Vagina (tissue), 2 donors: Measurements from ENCODE around the gene PAK1IP1. TPM values are rescaled to one million over a fixed set of nuclear protein-coding genes. Genes with fewer than 3 reads are reported as not detected.

Source experiments
- DNase-seq, 2 donors: peaks; one replicate each; pipeline ENCODE4 v3.0.0-alpha.2; 2017; ENCODE audit errors: extremely low spot score in 2 of 2
- H3K27ac ChIP-seq: fragments of 200-600 bp; sonication (generic); one replicate; pipeline ENCODE4 v1.5.1; 2019
- H3K27me3 ChIP-seq: fragments of 200-600 bp; sonication (generic); one replicate; pipeline ENCODE4 v1.5.1; 2019
- H3K36me3 ChIP-seq, 2 donors: fragments of 200-600 bp; sonication (generic); one replicate each; pipeline ENCODE4 v1.5.1; 2017 to 2019
- H3K4me1 ChIP-seq: fragments of 200-600 bp; sonication (generic); one replicate; pipeline ENCODE4 v1.5.1; 2019
- H3K4me3 ChIP-seq, 2 donors: fragments of 200-600 bp; sonication (generic); 1 replicate in 1 of 2; 2 replicates in 1 of 2; pipeline ENCODE4 v1.5.1; 2016 to 2019
- H3K9me3 ChIP-seq: fragments of 200-600 bp; sonication (generic); one replicate; pipeline ENCODE4 v1.5.1; 2019
- CTCF ChIP-seq, 3 experiments: fragments of 450-650 bp in 2 of 3; fragments of 200-600 bp in 1 of 3; sonication (generic) in 1 of 3; IDR thresholded peaks; one replicate each; pipeline ENCODE4 v1.5.1; 2017 to 2019; ENCODE audit warnings: antibody characterized with exemption in 3 of 3, mild to moderate bottlenecking in 2 of 3, moderate library complexity in 2 of 3
- POLR2A ChIP-seq, 2 donors: fragments of 450-650 bp; IDR thresholded peaks; one replicate each; pipeline ENCODE4 v1.6.1; 2017; ENCODE audit warnings: antibody characterized with exemption in 2 of 2, mild to moderate bottlenecking in 2 of 2, moderate library complexity in 2 of 2
- POLR2AphosphoS5 ChIP-seq, 2 donors: sonication (generic); formaldehyde crosslinking; IDR thresholded peaks; one replicate each; pipeline ENCODE4 v1.9.0; 2017; ENCODE audit warnings: antibody characterized with exemption in 2 of 2, mild to moderate bottlenecking in 2 of 2, low read depth in 1 of 2; ENCODE audit not compliant: insufficient read depth in 1 of 2
- intact Hi-C: fragments of 100-400 bp; cut with DNase I; formaldehyde crosslinking; loops from one replicate; pipeline ENCODE4 v1.15.1; 2023
- total RNA-seq: library from RNA; depleted of rRNA; stranded (reverse); fragments of >200 nt; gene quantifications from one replicate; pipeline ENCODE4 v1.2.3, GENCODE V29; 2016

PAK1IP1 gene
- total RNA-seq, 1 donor from 2014 or later = 8.8 TPM

GRCh38 chr6:10681795-10682194, 13.0 kb upstream of the PAK1IP1 start:
- TF ChIP-seq POLR2AphosphoS5 (IDR thresholded peaks at IDR 0.05; ENCODE audit: insufficient read depth in 1 of 2, low read depth in 1 of 2) = no peak
- TF ChIP-seq CTCF (IDR thresholded peaks at IDR 0.05) = no peak
- no peak for TF ChIP-seq POLR2A (IDR thresholded peaks at IDR 0.05)
- Histone ChIP-seq H3K4me1 (no peaks in the 10 kb centered on the region), H3K27ac (no peak overlapping the region), H3K27me3 (no peaks in the 10 kb centered on the region), H3K9me3 (no peaks in the 10 kb centered on the region), H3K36me3 (no peaks in the 10 kb centered on the region), H3K4me3 (no peak overlapping the region)
- intact Hi-C loops = no loop called here
- no peak for DNase-seq

GRCh38 chr6:10682355-10682988, 12.3 kb upstream of the PAK1IP1 start:
- TF ChIP-seq CTCF (IDR thresholded peaks at IDR 0.05) (no peak), POLR2AphosphoS5 (IDR thresholded peaks at IDR 0.05; ENCODE audit: insufficient read depth in 1 of 2, low read depth in 1 of 2) (no peak), POLR2A (IDR thresholded peaks at IDR 0.05) (no peak)
- Histone ChIP-seq H3K4me3 (no peak overlapping the region), H3K27ac (no peak overlapping the region), H3K4me1 (no peaks in the 10 kb centered on the region), H3K36me3 (no peaks in the 10 kb centered on the region), H3K27me3 (no peaks in the 10 kb centered on the region), H3K9me3 (no peaks in the 10 kb centered on the region)
- no peak for DNase-seq
- intact Hi-C loops = no loop called here

GRCh38 chr6:10684618-10685017, 10.2 kb upstream of the PAK1IP1 start:
- no peak for TF ChIP-seq POLR2A (IDR thresholded peaks at IDR 0.05)
- TF ChIP-seq CTCF (IDR thresholded peaks at IDR 0.05) = no peak
- TF ChIP-seq POLR2AphosphoS5 (IDR thresholded peaks at IDR 0.05; ENCODE audit: insufficient read depth in 1 of 2, low read depth in 1 of 2) = no peak
- H3K4me3 ChIP-seq = no peak overlapping the region
- H3K36me3 ChIP-seq = no peaks in the 10 kb centered on the region
- H3K9me3 ChIP-seq = no peaks in the 10 kb centered on the region
- no peaks in the 10 kb centered on the region for H3K27me3 ChIP-seq
- no peaks in the 10 kb centered on the region for H3K4me1 ChIP-seq
- DNase-seq = no peak
- H3K27ac ChIP-seq = no peak overlapping the region
- intact Hi-C loops = no loop called here

- no peaks in the 10 kb centered on the region for H3K36me3 ChIP-seq
- no peaks in the 10 kb centered on the region for H3K9me3 ChIP-seq
- no peak for DNase-seq
- no peak overlapping the region for H3K27ac ChIP-seq
- intact Hi-C loops = no loop called here
- TF ChIP-seq POLR2AphosphoS5 (IDR thresholded peaks at IDR 0.05; ENCODE audit: insufficient read depth in 1 of 2, low read depth in 1 of 2) (no peak), POLR2A (IDR thresholded peaks at IDR 0.05) (no peak), CTCF (IDR thresholded peaks at IDR 0.05) (no peak)
- no peaks in the 10 kb centered on the region for H3K27me3 ChIP-seq
- H3K4me3 ChIP-seq = no peak overlapping the region
- H3K4me1 ChIP-seq = no peaks in the 10 kb centered on the region
Measured at GRCh38 chr6:10685092-10685915, 9.5 kb upstream of the PAK1IP1 start.

- no peak for DNase-seq
- H3K27me3 ChIP-seq = no peaks in the 10 kb centered on the region
- H3K36me3 ChIP-seq = no peaks in the 10 kb centered on the region
- no peaks in the 10 kb centered on the region for H3K4me1 ChIP-seq
- H3K4me3 ChIP-seq = no peak overlapping the region
- H3K27ac ChIP-seq = no peak overlapping the region
- no peaks in the 10 kb centered on the region for H3K9me3 ChIP-seq
- TF ChIP-seq CTCF (IDR thresholded peaks at IDR 0.05) = no peak
- TF ChIP-seq POLR2A (IDR thresholded peaks at IDR 0.05) = no peak
- no peak for TF ChIP-seq POLR2AphosphoS5 (IDR thresholded peaks at IDR 0.05; ENCODE audit: insufficient read depth in 1 of 2, low read depth in 1 of 2)
- intact Hi-C loops = no loop called here
Measured at GRCh38 chr6:10686901-10687300, 7.9 kb upstream of the PAK1IP1 start.
